Right atrium auricular region (tissue), 2 donors: ENCODE results near the gene C9orf85. TPM values are rescaled to one million over a fixed set of nuclear protein-coding genes. Genes with fewer than 3 reads are reported as not detected.

ENCODE experiments used
- DNase-seq: peaks from one replicate; pipeline ENCODE4 v3.0.0-alpha.2; 2019; ENCODE audit warnings: low spot score
- H3K27ac ChIP-seq, 2 donors: fragments of 200-600 bp; sonication (generic); 1 replicate in 1 of 2; 2 replicates in 1 of 2; pipeline ENCODE4 v1.5.1; 2016 to 2019
- H3K27me3 ChIP-seq, 2 donors: fragments of 200-600 bp; sonication (generic); one replicate each; pipeline versions ENCODE4 v1.5.1 to v1.6.0; 2017 to 2019
- H3K36me3 ChIP-seq: fragments of 200-600 bp; sonication (generic); one replicate; pipeline ENCODE4 v1.5.1; 2016
- H3K4me1 ChIP-seq, 2 donors: fragments of 200-600 bp; sonication (generic); one replicate each; pipeline versions ENCODE4 v1.5.1 to v1.6.0; 2017 to 2019
- H3K4me3 ChIP-seq, 2 donors: fragments of 200-600 bp; sonication (generic); 1 replicate in 1 of 2; 2 replicates in 1 of 2; pipeline ENCODE4 v1.5.1; 2017 to 2019; ENCODE audit warnings: mild to moderate bottlenecking in 1 of 2, moderate library complexity in 1 of 2
- H3K9me3 ChIP-seq, 2 donors: fragments of 200-600 bp; sonication (generic); one replicate each; pipeline ENCODE4 v1.5.1; 2019
- total RNA-seq, 2 donors: library from RNA; depleted of rRNA; stranded (reverse); fragments of >200 nt; gene quantifications; one replicate each; pipeline ENCODE4 v1.1.0, GENCODE V29; 2016
- TF ChIP-seq, protein P1 (sequence below), 2 donors: fragments of 200-600 bp; sonication (generic); IDR thresholded peaks; one replicate each; pipeline ENCODE4 v1.5.1; 2019; ENCODE audit warnings: antibody characterized with exemption in 2 of 2

C9orf85 gene, protein sequence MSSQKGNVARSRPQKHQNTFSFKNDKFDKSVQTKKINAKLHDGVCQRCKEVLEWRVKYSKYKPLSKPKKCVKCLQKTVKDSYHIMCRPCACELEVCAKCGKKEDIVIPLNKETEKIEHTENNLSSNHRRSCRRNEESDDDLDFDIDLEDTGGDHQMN
- total RNA-seq: 1 to 10 TPM; 5.5 to 9.0 TPM

DNA sequence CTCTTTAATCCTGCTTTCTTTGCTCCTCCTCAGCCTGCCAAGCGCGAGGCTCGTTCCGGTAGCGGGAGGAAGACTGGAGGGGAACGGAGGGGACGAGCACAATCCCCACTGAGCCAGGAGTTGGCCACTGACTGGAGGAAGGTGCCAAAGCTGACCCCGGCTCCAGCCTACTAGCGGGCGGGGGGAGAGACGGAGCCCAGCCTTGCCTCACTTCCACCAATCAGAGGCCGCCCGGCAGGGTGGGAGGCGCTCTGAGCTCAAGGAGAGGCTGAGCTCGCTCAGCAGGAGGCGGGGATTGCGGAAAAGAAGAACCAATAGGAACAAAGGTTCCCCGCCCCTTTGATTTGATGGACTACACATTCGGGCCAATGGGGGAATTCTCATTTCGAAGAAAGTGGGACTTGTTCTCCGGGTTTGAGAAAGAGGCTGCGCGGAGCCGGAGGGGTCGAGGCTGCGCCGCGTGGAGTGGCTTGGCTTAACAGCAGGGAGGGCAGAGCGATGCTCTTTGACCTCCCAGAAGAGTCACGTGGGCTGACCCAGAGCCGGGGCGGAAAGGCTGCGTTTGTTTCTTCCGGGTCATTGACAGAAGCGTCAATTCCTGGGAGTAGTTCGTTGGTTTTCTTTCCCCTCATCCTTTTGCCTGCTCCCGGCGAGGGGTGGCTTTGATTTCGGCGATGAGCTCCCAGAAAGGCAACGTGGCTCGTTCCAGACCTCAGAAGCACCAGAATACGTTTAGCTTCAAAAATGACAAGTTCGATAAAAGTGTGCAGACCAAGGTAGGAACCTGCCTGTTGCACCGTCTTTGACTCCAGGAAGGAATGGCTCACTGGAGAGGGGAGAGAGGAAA, at the start of gene C9orf85, which contains the start of gene ABHD17B:
C9orf85 (plus strand) TSS at position 579 of the 847 bp plus-strand sequence; CDS start at position 675, 96 bp downstream.
ABHD17B (minus strand) TSS at position 133 of the 847 bp plus-strand sequence. CDS start 36,113 bp downstream, outside the sequence.
- H3K9me3 ChIP-seq: no peaks in the 10 kb centered on the region
- peak within 1 kb of the TSS; percentile 93 to 97 for H3K27ac ChIP-seq
- H3K4me3 ChIP-seq: peak within 1 kb of the TSS; percentile 85 to 97
- no peaks in the 10 kb centered on the region for H3K36me3 ChIP-seq
- TF ChIP-seq, protein P1, sequence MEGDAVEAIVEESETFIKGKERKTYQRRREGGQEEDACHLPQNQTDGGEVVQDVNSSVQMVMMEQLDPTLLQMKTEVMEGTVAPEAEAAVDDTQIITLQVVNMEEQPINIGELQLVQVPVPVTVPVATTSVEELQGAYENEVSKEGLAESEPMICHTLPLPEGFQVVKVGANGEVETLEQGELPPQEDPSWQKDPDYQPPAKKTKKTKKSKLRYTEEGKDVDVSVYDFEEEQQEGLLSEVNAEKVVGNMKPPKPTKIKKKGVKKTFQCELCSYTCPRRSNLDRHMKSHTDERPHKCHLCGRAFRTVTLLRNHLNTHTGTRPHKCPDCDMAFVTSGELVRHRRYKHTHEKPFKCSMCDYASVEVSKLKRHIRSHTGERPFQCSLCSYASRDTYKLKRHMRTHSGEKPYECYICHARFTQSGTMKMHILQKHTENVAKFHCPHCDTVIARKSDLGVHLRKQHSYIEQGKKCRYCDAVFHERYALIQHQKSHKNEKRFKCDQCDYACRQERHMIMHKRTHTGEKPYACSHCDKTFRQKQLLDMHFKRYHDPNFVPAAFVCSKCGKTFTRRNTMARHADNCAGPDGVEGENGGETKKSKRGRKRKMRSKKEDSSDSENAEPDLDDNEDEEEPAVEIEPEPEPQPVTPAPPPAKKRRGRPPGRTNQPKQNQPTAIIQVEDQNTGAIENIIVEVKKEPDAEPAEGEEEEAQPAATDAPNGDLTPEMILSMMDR (IDR thresholded peaks at IDR 0.05): no peak
- DNase-seq: peak; percentile 98
- H3K27me3 ChIP-seq: no peaks in the 10 kb centered on the region
- H3K4me1 ChIP-seq: peaks cover 0 to 26% of the 10 kb centered on the region in 2 donors

DNA sequence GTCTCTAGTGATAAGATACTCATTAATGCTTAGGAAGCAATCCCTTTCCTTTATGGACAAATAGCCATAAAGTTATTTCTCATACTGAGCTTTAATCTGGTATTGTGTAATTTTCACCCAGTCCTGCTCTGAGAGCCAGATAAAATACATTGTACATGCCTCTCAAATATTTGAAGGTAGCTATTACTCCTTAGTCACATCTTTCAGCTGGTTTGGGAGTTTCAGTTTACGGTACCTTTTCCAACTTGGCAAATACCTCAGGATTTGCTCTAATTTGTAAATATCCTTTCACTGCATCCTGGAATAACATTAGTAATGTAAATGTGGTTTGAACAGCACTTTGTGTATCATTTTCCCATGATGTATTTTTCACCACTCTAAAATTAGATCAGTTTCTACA, 47.8 kb upstream of the C9orf85 start:
- Histone ChIP-seq H3K27me3 (no peaks in the 10 kb centered on the region), H3K36me3 (no peaks in the 10 kb centered on the region), H3K4me1 (no peaks in the 10 kb centered on the region), H3K4me3 (no peak overlapping the region), H3K27ac (no peak overlapping the region), H3K9me3 (peaks cover 0 to 17% of the 10 kb centered on the region in 2 donors)
- TF ChIP-seq, protein P1 (IDR thresholded peaks at IDR 0.05): no peak
- no peak for DNase-seq

DNA sequence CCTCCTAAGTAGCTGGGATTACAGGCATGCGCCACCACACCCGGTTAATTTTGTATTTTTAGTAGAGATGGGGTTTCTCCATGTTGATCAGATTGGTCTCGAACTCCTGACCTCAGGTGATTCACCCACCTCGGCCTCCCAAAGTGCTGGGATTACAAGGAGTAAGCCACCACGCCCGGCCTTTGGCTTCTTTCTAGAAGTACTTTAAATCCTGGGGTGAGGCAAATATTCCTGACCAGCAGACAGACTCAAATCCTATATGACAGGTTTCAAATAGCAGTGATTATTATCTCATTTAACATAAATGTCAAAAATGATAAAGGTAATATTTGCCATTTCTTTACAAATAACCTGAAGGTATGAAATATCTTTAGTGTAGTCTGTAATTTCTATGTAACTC, 36.1 kb upstream of the C9orf85 start:
- no peak for DNase-seq
- no peak overlapping the region for H3K4me3 ChIP-seq
- H3K4me1 ChIP-seq: peaks cover 0 to 4% of the 10 kb centered on the region in 2 donors
- no peak overlapping the region for H3K27ac ChIP-seq
- H3K27me3 ChIP-seq: no peaks in the 10 kb centered on the region
- H3K36me3 ChIP-seq: no peaks in the 10 kb centered on the region
- TF ChIP-seq, protein P1 (IDR thresholded peaks at IDR 0.05): no peak
- peaks cover 6 to 28% of the 10 kb centered on the region in 2 donors for H3K9me3 ChIP-seq

DNA sequence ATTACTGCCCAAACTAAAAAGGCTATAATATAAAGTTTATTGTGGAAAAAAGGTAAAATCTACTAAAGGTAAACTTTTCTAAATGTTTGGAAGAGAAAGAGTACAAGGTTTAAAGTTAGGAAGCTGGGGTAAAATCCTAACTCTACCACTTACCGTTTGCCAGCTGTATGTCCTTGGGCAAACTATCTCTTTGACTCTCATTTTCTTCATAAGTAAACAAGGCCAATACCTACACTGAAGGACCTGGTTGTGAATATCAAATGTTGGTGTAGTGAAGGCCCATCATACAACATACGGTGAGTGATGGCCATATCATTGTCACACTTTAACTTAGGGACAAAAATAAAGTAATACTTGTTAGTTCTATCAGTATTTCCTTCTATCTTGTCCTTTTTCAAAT, 35.3 kb upstream of the C9orf85 start:
- H3K4me1 ChIP-seq: peaks cover 0 to 4% of the 10 kb centered on the region in 2 donors
- TF ChIP-seq, protein P1 (IDR thresholded peaks at IDR 0.05): no peak
- H3K27me3 ChIP-seq: no peaks in the 10 kb centered on the region
- DNase-seq: no peak
- H3K27ac ChIP-seq: no peak overlapping the region
- H3K4me3 ChIP-seq: no peak overlapping the region
- no peaks in the 10 kb centered on the region for H3K36me3 ChIP-seq
- peaks cover 6 to 36% of the 10 kb centered on the region in 2 donors for H3K9me3 ChIP-seq

DNA sequence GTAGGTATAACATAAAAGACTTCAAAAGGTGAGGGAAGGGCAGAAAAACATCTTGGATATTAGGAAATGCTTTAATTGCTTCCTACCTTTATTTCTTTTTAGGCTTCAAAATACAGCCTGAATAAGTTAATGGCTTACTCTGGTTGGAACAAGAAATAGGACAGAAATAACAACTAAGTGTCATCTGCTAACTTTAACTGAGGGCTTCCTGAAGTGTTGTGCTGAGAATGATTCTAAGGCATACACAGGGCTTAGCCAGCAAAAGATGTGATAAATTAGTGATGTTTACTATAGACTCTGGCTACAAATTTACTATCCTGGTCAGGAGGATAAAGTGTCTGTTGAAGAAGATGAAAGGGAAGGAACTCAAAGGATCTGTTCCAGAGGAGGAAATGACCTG, 34.6 kb upstream of the C9orf85 start:
- H3K27ac ChIP-seq: no peak overlapping the region
- DNase-seq: no peak
- TF ChIP-seq, protein P1 (IDR thresholded peaks at IDR 0.05): no peak
- no peaks in the 10 kb centered on the region for H3K36me3 ChIP-seq
- peaks cover 6 to 39% of the 10 kb centered on the region in 2 donors for H3K9me3 ChIP-seq
- no peaks in the 10 kb centered on the region for H3K4me1 ChIP-seq
- no peaks in the 10 kb centered on the region for H3K27me3 ChIP-seq
- H3K4me3 ChIP-seq: no peak overlapping the region
